GM21381 (cell line): ENCODE data around the gene SFXN3.

Experiments
- ATAC-seq: cut with Tn5 transposase; IDR thresholded peaks from one replicate; pipeline ENCODE4 v1.9.1; 2021; ENCODE audit warnings: mild to moderate bottlenecking, moderate library complexity; ENCODE audit not compliant: unreplicated experiment

Gene SFXN3

DNA sequence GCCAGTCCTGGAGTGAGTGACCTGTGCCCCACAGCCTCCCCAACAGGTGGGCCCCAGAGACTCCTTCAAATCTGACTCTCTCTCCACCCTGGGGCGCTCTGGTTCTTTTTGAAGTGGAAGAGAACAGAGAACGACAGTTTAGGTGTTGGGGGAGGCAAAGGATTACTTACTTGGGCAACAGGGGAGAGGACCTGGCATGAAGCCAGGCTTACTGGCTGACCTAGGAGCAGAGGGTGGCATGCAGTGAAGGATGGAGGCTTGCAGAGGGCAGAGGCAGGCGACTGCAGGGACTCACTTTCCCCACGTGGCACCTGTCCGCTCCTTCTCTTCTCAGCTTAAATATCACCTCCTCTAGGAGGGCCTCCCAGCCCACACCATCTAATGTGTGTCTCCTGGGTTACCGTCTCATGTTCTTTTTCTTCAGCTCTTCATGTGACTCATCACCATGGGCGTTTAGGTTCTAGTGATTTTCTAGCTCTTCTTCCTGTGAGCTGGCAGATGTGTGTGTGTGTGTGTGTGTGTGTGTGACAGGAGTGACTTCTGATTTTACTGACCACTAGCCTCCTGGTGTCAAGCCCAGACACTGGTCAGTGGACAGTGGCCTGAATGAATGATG lies 16.0 kb upstream of the SFXN3 start:
- ATAC-seq = no peak

DNA sequence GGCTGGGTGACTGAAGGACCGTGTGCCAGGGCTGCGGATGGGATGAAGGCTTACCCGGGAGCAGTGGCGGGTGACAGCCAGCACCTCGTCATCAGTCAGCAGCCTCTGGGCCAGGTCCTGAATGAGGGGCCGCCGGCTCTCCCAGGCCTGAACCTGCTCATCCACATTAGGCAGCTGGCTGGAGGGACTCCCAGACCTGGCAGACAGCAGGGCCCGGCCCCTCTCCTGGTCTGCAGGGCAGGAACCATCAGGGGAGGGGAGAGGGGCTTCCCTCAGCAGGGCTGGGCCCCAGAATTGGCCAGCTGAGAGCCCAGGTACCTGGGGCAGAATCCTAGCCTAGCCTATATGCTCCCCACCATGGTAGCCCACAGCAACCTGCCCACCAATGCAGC lies 15.5 kb upstream of the SFXN3 start:
- no peak for ATAC-seq

DNA sequence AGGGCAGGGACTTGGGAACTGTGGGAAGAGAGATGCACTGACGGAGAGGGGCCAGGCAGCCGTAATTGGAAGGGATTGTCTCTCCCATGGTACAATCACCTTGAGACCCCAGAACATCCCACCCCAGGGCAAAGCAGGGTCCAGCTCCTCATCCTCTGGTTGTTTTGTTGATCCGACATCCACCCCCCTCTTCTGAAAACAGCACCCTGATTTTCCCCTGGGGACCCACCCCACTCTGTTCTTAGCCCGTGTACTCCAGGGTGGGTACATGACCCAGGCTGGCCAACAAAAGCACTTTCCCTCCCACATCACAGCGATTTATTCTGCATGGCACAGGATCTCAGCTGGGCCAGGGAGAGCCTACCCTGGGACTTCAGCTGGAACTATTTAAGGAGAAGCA lies 14.2 kb upstream of the SFXN3 start:
- no peak for ATAC-seq

DNA sequence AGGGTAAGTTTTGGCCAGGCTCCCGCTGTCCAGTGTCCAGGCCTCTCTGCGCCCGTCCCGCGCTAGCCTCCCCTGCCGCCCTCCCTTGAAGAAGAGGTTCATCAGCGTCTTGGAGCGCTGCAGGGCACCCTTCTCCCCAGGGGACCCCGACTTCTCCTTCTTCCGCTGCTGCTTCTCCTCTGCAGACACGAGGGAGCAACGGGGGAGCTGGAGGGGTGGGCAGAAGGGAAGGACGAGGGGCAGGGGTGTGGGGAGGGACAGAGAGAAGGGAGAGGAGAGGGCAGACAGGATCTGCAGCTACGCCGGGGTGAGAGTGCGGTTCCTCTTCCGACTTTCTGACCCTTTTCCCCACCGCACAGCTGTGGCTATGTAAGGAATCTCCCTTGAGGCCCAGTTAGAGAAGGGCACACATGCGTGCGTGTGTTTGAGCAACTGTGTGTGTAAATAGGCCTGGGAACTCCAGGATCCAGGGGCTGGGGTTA lies 12.9 kb upstream of the SFXN3 start:
- ATAC-seq = no peak

DNA sequence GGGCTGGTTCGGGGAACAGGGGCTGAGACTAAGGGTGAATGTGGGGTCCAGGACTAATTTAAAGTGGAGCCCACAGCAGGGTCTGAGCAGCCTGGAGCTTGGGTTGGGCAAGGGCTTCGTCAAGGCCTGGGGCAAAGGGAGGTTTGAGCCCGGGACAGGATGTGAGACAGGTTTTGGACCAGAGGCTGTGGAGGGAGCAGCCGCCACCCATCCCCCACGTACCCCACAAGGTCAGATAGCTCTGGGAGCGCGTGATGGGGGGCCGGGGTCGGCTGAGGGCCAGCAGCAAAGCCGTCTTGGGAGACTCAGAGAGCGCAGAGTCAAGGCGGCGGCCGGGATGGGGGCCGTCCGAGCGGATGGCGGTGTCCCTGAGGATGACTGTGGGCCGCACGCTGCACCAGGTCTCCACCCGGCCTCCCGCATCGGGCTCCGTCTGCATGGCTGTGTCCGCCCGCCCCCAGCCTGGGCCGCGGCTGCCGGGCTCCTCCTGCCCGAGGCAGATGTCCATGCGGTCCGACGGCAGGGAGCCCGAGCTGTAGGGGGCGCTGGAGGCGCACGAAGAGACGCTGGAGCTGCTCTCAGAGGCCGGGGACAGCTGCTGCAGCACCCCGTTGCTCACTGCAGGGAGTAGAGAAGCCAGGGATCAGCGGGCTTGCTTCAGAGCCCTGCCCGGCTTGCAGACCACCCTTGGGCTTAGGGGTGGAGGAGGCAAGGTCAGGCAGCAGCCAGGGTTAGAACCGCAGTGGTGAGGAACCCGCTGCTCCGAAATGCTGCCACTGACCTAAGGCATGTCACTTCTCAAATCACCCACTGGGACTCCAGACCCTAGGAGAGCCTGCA lies 12.2 kb upstream of the SFXN3 start:
- no peak for ATAC-seq

DNA sequence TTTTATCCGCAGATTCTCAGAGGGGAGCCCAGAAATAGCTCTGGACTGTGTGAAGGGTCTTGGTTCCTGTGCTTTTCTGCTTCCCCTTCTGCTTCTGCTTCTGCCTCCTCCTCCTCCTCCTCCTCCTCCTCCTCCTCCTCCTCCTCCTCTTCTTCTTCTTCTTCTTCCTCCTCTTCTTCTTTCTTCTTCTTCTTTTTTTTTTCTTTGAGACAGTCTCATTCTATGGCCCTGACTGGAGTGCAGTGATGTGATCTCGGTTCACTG lies 11.7 kb upstream of the SFXN3 start:
- no peak for ATAC-seq

DNA sequence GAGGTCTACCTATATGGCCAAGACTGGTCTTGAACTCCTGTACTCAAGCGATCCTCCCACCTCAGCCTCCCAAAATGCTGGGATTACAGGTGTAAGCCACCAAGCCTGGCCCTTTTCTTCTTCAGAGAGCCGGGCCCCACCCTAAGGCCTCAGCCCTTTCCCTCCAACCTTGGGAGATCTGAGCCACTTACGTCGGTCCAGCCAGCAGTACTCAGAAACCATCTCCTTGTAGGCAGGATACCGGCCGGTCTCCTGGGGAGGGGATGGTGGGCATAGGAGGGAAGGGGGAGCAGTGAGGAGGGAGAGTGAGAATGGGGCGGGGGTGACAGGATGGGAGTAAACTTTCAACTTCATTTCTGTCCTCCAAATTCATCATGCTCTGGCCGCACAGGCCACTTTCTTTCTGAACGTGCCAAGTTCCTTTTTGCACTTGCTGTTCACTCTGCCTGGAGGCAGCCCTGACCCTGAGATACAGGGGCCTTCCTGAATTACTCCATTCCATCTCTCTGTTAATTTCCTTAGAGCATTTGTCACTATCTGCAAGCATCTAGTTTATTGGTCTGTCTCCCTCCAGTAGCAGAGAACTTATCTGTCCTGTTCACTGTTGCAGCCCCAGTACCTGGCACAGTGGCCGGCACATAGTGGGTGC lies 10.5 kb upstream of the SFXN3 start:
- ATAC-seq = no peak

DNA sequence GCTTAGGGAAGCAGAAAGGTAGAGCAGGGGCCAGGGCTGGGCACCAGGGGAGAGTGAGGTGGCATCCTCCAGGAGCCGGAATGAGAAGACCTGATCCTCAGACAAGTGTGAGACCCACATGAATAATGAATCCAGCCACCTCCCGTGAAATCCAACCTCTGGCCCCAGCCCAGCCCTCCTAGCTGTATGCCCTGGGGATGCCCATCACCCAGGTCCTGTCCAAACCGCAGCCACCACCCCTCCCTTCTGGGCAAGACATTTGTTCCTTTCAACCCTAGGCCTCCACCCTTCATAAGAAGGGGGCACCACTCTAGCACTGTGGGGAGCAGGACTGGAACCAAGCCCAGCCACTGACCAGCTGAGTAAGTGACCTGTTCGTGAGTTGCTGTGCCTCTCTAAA lies 9.8 kb upstream of the SFXN3 start:
- ATAC-seq = no peak

DNA sequence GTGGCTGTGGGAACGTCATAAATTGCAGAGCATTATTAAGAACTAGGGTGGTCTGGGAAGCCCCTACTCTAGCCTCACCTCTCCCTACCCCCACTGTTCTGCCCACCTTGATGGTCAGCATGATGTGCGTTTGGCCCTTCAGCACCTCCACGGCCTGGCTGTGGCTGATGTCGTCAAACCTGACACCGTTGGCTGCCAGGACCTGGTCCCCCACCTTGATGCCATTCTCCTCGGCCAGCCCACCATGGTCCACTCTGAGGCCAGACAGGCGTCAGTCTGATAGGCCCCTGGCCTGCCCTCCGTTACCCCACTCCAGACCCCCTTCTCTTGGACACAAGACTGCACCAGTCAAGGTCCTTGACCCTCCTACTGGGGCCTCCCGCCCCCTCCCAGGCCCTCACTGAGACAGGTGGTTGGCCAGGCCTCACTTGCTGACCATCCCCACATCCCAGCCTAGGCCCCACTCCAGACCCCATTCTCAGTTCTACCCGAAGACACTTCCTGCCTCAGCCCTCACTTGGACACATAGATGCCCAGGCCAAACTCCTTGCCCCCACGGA lies 9.3 kb upstream of the SFXN3 start:
- ATAC-seq = no peak

DNA sequence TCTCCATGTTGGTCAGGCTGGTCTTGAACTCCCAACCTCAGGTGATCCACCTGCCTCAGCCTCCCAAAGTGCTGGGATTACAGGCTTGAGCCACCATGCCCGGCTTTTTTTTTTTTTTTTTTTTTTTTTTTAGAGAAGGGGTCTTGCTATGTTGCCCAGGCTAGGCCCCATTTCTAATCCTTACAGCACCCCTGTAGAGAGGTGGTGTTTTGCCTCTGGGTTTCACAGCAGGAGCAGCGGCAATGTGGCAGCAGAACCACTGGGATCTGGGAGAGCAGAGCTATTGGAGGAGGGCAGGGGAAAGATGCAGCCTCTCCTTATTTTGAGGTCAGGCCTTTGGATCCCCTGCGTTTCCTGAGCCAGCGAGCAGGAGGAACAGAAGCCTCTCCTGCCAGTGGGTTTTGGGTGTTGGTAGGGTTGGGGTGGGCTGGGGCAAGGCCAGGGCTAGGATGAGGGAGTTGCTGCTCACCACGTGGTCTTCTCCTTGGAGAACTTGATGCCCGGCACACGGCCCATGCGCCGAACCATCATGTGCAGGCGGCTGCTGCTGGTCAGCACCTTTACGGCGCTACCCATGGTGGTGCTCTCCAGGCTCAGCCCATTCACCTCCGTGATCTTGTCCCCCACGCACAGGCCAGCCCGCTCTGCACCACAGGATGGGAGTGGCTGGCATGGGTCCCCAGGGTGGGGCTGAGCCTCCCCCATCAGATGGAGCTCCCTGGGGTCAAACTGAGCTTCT lies 7.9 kb upstream of the SFXN3 start:
- no peak for ATAC-seq

DNA sequence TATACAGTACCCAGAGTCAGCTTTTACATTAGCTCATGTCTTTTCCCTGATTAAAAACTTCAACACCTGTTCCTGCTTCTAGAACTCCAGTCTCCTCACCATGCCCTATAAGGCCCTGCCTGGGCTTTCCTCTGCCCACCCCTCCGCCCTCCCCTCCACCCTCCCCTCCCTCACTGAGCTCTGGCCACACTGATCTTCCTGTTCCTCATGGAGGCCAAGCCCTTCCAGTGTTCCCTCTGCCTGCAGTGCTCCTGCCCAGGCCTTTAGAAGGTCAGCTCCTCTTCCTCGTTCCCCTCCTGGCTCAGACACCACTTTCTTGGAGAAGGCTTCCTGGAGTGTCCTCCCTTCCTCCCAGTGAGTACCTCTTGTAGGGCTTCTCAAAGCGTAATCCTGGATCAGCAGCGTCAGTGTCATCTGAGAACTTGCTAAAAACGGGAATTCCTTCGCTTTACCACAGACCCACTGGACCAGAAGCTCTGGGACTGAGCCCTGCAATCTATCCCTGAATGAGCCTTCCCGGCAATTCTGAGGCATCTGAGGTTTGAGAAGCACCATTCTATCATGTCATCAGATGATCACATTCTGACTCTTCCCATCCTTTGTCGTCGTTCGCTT lies 3.8 kb upstream of the SFXN3 start:
- ATAC-seq = no peak

DNA sequence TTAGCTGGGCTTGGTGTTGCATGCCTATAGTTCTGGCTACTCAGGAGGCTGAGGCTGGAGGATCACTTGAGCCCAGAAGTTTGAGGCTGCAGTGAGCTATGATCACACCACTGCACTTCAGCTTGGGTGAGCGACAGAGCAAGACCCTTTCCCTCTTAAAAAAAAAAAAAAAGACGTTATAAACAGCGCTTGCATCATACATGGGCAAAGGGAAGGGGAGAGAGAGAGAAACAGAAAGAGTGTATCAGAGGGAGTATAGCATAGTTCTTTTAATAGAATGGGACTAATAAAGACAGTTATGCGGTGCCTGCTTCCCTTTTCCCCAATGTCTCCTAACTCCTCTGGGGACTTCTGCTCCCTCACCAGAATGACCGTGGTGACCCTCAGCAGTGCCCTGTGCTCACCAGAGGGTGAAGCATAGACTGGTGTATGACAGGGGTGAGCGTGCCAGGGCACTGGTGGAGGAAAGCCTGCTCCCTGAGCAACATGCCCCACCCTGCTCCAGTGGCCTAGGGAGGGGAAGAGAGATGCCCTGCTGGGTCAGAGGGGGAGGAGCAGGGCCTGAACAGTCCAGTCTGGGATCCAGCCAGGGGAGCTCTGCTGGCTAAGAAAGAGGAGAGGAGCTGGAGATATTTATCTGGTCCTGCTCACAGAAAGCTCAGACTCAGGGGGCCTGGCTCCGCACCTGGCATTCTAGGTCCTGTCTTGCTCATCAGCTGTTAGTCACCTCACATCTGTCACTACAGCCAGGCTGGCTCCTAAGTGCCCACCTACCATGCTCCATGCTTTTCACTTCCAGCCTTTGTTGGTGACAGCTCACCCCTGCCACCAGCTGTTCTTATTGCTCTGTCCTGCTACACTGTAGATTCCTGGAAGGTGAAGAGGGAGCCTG lies 2.3 kb upstream of the SFXN3 start:
- no peak for ATAC-seq

DNA sequence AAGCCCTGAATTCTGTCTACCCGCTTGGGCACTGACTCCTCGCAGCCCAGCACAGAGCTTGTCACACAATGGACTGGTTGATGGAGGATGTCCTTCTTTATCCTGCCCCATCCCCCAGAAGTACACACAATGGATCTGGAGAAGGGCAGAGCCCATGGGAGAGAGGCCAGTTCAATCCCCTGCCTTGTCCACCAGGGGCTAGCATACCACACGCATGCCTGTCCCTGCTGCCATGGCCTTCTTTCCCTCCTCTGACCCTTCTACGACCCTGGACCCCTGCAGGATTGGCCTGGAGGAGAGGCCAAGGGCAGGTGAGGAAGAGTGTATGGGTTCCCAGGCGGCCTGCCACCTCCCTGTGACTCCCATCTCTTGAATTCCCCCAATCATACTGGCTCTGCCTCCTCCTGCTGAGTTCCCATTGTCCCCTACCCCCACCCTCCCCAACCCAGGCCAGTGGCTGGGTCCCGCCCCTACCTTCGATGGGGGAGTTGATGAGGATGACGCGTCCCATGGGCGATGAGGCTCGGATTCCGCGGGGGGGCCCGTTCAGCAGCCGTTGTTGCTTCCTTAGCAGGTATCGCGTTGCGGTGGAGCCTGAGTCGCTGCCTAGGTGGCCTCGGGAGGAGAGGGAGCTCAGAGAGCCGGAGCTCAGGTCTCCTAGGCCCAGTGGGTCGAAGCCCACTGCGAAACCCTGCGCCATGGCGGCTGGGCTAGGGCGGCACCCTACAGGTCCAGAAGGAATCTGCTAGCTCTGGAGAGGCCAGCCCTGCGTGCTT lies 1.3 kb upstream of the SFXN3 start:
- ATAC-seq = no peak

DNA sequence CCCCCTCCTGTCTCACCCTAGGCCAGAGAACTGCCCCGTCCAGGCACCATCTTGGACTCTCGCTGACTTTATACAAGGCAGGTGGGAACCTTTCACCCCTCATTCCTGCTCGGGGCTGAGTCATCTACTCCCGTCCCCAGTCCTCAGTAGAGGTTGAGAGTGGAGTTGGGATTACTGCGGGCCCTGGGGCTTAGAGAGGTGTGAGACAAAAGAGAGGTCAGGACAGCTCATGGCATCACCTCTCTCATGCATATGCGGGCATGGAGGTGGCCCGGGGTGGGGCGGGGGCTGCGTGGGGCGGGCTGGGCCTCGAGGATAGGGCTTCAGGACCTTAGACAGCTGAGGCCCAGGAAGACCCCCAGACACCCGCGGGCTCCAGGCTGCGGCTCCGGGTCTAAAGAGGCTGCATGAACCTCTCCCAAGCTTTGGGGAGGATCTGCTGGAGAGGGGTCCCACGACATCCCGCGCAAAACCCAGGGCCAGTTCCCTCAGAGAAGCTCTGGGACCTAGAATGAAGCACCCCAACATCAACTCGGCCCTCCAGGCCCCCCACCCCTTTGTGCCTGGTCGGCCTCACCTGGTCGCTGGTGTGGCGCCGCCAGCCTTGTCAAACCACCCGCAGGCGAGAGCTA lies 422 bp upstream of the SFXN3 start:
- ATAC-seq = no peak

DNA sequence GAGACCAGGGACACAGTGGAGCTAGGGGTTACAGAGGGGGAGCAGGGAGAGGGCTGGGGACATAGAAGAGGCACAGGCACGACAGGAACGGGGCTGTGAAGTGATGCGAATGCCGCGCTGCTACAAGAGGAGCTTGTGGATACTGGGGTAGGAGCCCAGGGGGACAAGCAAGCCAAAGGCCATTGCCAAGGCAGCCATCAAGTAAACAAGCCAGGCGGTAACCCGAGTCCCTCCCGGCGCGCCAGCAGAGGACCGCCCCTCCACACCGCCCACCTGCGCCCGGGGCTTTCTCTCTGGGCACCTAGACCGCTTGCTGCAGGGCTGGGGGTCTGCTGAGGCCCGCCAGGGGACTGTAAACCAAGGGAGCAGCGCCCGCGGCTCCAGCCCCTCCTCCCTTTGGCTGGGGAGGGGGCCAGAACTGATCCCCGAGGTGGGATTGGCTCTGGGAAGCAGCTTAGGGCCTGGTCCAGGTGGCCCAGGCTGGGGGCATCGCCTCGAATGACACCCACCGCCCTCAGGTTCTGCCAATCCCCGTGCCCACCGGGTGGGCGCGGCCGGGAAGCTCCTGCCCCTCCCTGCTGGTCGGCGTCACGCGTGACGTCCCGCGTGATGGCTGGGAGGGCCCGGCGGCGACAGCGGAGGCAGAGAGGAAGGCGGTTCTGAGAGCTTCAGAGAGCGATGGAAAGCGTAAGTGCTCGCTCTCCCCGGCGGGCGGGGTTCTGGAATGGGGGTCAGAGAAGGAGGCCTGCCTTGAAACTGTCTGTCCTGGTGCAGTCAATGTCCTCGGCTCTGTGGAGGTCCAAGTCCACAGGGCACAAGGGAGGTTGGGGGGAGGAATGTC lies 982 bp downstream of the SFXN3 start:
- ATAC-seq = peak; percentile 44

DNA sequence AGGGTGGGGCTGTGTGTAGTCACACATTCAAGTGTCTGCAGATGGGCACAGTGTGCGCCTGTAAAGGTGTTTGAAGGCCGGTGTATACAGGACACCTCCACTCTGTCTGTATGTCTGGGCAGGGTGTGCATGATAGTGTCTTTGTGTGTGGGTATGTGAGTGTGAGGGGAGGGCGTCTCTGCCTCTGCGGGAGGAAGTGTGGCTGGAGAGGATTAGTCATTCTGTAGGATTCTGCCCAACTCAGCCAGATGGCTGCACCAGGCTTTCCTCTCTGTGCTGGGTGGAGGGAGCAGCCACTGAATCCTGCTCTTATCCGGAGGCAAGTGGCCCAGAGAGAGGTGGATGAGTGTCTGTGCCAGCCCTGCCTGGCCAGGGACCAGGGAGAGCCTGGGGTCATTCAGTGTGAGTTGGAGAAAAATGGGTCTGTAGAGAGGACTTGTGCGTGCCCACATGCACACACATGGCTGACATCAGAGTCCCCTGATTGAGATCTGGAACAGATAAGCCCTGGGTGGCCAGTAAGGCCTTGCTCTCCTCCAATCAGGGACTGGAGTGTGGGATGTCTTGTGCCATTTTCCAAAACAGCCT lies 1.7 kb downstream of the SFXN3 start:
- ATAC-seq = peak; percentile 10

DNA sequence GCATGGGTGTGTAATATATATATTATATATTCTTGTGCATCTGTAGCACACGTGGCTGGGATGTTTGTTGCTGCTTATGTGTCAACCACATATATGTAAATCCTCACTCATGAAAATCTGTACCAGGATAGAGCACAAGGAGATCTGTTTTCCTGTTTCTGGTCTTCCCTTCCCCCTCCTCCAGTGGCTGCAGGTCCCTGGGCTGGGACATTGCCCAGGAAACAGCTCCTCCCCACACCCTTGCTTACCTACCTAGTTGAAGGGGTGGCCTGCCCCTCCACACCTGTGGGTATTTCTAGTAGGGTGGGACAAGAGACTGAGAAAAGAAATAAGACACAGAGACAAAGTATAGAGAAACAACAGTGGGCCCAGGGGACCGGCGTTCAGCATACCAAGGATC lies 2.2 kb downstream of the SFXN3 start:
- no peak for ATAC-seq
